HEK293T (cell line): ENCODE data around the gene IL21R.

Experiments used
- ELF4 ChIP-seq: fragments of 450-650 bp; IDR thresholded peaks from 2 replicates; pipeline ENCODE4 v1.6.1; 2017; ENCODE audit warnings: antibody characterized with exemption
- FOXM1 ChIP-seq: fragments of 450-650 bp; IDR thresholded peaks from 2 replicates; pipeline ENCODE4 v1.6.1; 2017; ENCODE audit warnings: mild to moderate bottlenecking, borderline replicate concordance

GRCh38 chr16:27464626-27465482 lies 62.9 kb downstream of the IL21R start:
- TF ChIP-seq FOXM1, result no peak
- TF ChIP-seq ELF4, result no peak
